Mesothelial cell of epicardium (in vitro differentiated cells): Measurements from ENCODE around the gene KAZN. TPM values are rescaled to one million over a fixed set of nuclear protein-coding genes. Genes with fewer than 3 reads are reported as not detected.

Source experiments
- DNase-seq, 2 experiments: peaks; one replicate each; pipeline ENCODE4 v3.0.0; 2021; ENCODE audit warnings: low spot score in 2 of 2; ENCODE audit not compliant: unreplicated experiment in 2 of 2
- H3K27ac Mint-ChIP-seq: 2 replicates; pipeline ENCODE4 v1.8.0; 2021; ENCODE audit warnings: mixed read lengths
- H3K27me3 Mint-ChIP-seq: 2 replicates; pipeline ENCODE4 v1.8.0; 2021; ENCODE audit warnings: low read depth, mixed read lengths
- H3K36me3 Mint-ChIP-seq: 2 replicates; pipeline ENCODE4 v1.8.0; 2021; ENCODE audit warnings: mixed read lengths
- H3K4me1 Mint-ChIP-seq: 2 replicates; pipeline ENCODE4 v1.8.0; 2021; ENCODE audit warnings: mixed read lengths
- H3K4me3 Mint-ChIP-seq: 2 replicates; pipeline ENCODE4 v1.8.0; 2021; ENCODE audit warnings: mild to moderate bottlenecking, moderate library complexity, mixed read lengths
- H3K9me3 Mint-ChIP-seq: 2 replicates; pipeline ENCODE4 v1.8.0; 2021; ENCODE audit warnings: mixed read lengths
- total RNA-seq: library from RNA; stranded (reverse); gene quantifications from 3 replicates; pipeline ENCODE4 v1.2.1, GENCODE V29; 2021
- TF ChIP-seq, protein P1 (sequence below): fragments of 200-600 bp; sonication (generic); IDR thresholded peaks from one replicate; pipeline ENCODE4 v1.5.0; 2021; ENCODE audit warnings: antibody characterized with exemption; ENCODE audit not compliant: unreplicated experiment

KAZN gene
- total RNA-seq, 1 donor from 2014 or later: 38.4 TPM

DNA sequence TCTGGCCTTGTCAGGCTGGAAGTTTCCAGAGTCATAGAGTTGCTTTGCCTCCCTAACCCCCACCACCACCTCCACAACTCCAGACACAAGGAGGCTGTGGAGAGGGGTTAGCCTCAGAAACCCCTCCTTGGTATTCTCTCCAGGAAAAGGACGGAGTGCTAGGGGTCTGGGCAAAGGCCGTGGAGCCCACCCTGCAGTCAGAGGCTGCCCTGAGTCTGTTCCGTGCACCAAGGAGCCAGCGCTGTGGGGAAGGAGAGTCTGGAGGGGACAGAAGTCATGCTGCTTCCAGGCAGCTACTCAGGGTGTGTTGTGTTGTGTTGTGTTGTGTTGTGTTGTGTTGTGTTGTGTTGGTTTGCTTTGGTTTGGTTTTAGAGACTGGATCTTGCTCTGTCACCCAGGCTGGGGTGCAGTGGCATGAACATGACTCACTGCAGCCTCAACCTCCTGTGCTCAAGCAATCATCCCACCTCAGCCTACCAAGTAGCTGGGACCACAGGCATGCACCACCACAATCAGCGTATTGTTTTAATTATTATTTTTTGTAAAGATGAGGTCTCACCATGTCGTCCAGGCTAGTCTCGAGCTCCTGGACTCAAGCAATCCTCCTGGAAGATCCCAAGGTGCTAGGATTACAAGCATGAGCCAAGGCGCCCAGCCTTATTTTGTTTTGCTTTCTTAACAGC is 432.9 kb downstream of the KAZN start:
- TF ChIP-seq, protein P1, sequence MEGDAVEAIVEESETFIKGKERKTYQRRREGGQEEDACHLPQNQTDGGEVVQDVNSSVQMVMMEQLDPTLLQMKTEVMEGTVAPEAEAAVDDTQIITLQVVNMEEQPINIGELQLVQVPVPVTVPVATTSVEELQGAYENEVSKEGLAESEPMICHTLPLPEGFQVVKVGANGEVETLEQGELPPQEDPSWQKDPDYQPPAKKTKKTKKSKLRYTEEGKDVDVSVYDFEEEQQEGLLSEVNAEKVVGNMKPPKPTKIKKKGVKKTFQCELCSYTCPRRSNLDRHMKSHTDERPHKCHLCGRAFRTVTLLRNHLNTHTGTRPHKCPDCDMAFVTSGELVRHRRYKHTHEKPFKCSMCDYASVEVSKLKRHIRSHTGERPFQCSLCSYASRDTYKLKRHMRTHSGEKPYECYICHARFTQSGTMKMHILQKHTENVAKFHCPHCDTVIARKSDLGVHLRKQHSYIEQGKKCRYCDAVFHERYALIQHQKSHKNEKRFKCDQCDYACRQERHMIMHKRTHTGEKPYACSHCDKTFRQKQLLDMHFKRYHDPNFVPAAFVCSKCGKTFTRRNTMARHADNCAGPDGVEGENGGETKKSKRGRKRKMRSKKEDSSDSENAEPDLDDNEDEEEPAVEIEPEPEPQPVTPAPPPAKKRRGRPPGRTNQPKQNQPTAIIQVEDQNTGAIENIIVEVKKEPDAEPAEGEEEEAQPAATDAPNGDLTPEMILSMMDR: no peak
- Mint-ChIP-seq H3K9me3 (no peaks in the 10 kb centered on the region), H3K4me1 (peaks cover 17% of the 10 kb centered on the region), H3K36me3 (peaks cover 6% of the 10 kb centered on the region), H3K27me3 (no peaks in the 10 kb centered on the region), H3K4me3 (no peak overlapping the region), H3K27ac (no peak overlapping the region)
- no peak for DNase-seq

GRCh38 chr1:15033264-15033663 is 434.8 kb downstream of the KAZN start:
- H3K27me3 Mint-ChIP-seq: no peaks in the 10 kb centered on the region
- no peak overlapping the region for H3K4me3 Mint-ChIP-seq
- DNase-seq: no peak
- H3K4me1 Mint-ChIP-seq: peaks cover 7% of the 10 kb centered on the region
- no peaks in the 10 kb centered on the region for H3K9me3 Mint-ChIP-seq
- TF ChIP-seq, protein P1: no peak
- peaks cover 11% of the 10 kb centered on the region for H3K36me3 Mint-ChIP-seq
- H3K27ac Mint-ChIP-seq: no peak overlapping the region

GRCh38 chr1:15034656-15035055 is 436.2 kb downstream of the KAZN start:
- Mint-ChIP-seq H3K27me3 (no peaks in the 10 kb centered on the region), H3K4me3 (no peak overlapping the region), H3K27ac (no peak overlapping the region), H3K36me3 (peaks cover 11% of the 10 kb centered on the region), H3K4me1 (no peaks in the 10 kb centered on the region), H3K9me3 (no peaks in the 10 kb centered on the region)
- TF ChIP-seq, protein P1: no peak
- DNase-seq: no peak

DNA sequence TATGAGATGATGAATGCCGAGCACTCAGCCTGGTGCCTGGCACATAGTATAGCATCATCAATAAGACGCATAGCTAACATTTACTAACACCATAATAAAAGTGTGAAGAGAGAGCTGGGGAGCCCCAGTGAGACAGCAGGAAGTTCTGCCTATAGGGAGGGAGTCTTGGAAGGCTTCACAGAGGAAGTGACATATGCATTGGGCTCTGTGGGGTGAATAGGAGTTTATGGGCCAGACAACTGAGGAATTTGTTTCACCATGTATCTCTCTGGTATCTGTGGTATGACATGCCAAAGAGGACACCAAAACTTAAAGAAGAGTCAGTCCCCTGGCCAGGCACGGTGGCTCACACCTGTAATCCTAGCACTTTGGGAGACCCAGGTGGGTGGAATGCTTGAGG is 436.8 kb downstream of the KAZN start:
- Mint-ChIP-seq H3K36me3 (peaks cover 11% of the 10 kb centered on the region), H3K4me1 (no peaks in the 10 kb centered on the region), H3K27ac (no peak overlapping the region), H3K9me3 (no peaks in the 10 kb centered on the region), H3K4me3 (no peak overlapping the region), H3K27me3 (no peaks in the 10 kb centered on the region)
- TF ChIP-seq, protein P1: no peak
- DNase-seq: no peak

- Mint-ChIP-seq H3K27ac (no peak overlapping the region), H3K4me1 (no peaks in the 10 kb centered on the region), H3K4me3 (no peak overlapping the region), H3K9me3 (no peaks in the 10 kb centered on the region), H3K27me3 (no peaks in the 10 kb centered on the region), H3K36me3 (peaks cover 11% of the 10 kb centered on the region)
- no peak for DNase-seq
- TF ChIP-seq, protein P1: no peak
Observed at GRCh38 chr1:15036101-15036500, 437.6 kb downstream of the KAZN start.
